OCI-LY1 (cell line): ENCODE results near the gene NOL3.

Experiments used
- CTCF ChIP-seq: fragments of 200-600 bp; sonication (generic), shearing (Covaris generic); IDR thresholded peaks from 2 replicates; pipeline ENCODE4 v1.5.1; 2017; ENCODE audit warnings: mild to moderate bottlenecking, antibody characterized with exemption, low read length, moderate library complexity, mixed read lengths
- EZH2 ChIP-seq: fragments of 200-600 bp; sonication (generic), shearing (Covaris generic); IDR thresholded peaks from 2 replicates; pipeline ENCODE4 v1.8.0; 2017; ENCODE audit warnings: borderline replicate concordance, mixed run types, mild to moderate bottlenecking, antibody characterized with exemption, low read length, moderate library complexity, mixed read lengths

- TF ChIP-seq CTCF (no peak), EZH2 (no peak)
Observed at GRCh38 chr16:67169011-67169451, 1.3 kb upstream of the NOL3 start.
